Lower lobe of right lung (tissue), 2 donors: ENCODE results near the gene CEP152. TPM values are rescaled to one million over a fixed set of nuclear protein-coding genes. Genes with fewer than 3 reads are reported as not detected.
A peak's percentile ranks its signal among the peaks of the same experiment; 100 is the strongest.
"Not testable (repeated sequence)": the region's sequence is repeated elsewhere in the genome, so short reads cannot be mapped to it uniquely, and the experiment has no call there.

ENCODE experiments used
- ATAC-seq, 2 donors: fragments of 200-7000 bp; cut with Tn5 transposase; one replicate each; pipeline ENCODE4 v1.9.1; 2020 to 2022; ENCODE audit warnings: mild to moderate bottlenecking in 2 of 2, moderate library complexity in 2 of 2
- DNase-seq: peaks from one replicate; pipeline ENCODE4 v3.0.0-alpha.2; 2020
- H3K27ac ChIP-seq: fragments of 200-600 bp; one replicate; pipeline ENCODE4 v1.8.0; 2022
- H3K27me3 ChIP-seq: fragments of 200-600 bp; one replicate; pipeline ENCODE4 v1.8.0; 2022; ENCODE audit warnings: low read depth
- H3K36me3 ChIP-seq: fragments of 200-600 bp; one replicate; pipeline ENCODE4 v1.8.0; 2022; ENCODE audit warnings: mild to moderate bottlenecking
- H3K4me1 ChIP-seq: fragments of 200-600 bp; one replicate; pipeline ENCODE4 v1.8.0; 2022
- H3K4me3 ChIP-seq: fragments of 200-600 bp; one replicate; pipeline ENCODE4 v1.8.0; 2022; ENCODE audit warnings: mild to moderate bottlenecking
- H3K9me3 ChIP-seq: fragments of 200-600 bp; one replicate; pipeline ENCODE4 v1.8.0; 2022
- intact Hi-C: fragments of 100-400 bp; cut with DNase I; formaldehyde crosslinking; loops from one replicate; pipeline ENCODE4 v1.11.0; 2022
- total RNA-seq: library from RNA; stranded (reverse); fragmentation: NEBNext Ultra II Directional; extraction: Animal tissue kit (Norgen Biotek cat#: 25700); gene quantifications from one replicate; pipeline ENCODE4 v1.2.1, GENCODE V29; 2021
- TF ChIP-seq, protein P1 (sequence below): fragments of 200-600 bp; IDR thresholded peaks from one replicate; pipeline ENCODE4 v1.8.0; 2022; ENCODE audit warnings: antibody characterized with exemption, mild to moderate bottlenecking
- donor health status: DM: no; HTN: yes; CAD: no; lungs with severe emphysema.

CEP152 gene
- total RNA-seq, 1 donor from 2014 or later: 6.5 TPM

DNA sequence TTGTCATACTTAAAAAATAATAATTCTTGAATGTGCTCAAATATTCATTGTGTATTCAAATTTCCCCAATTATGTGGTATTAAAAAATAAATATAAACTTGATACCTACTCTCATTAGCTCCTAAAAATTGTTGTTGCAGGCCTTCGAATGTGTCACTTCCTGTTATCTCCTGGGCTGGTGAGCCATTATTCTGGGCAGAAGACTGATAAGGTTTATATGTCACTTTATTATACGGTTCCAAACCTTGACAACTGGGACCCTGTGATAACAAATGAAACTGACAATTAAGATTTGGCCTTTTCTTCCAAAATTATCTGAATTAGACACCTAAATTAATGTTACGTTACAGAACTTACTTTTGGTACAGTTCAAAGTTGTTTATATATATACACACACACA lies 15.0 kb downstream of the CEP152 start:
- no peak for ATAC-seq
- H3K27me3 ChIP-seq: no peaks in the 10 kb centered on the region
- intact Hi-C loops: no loop called here

GRCh38 chr15:48794697-48795134 lies 16.2 kb downstream of the CEP152 start:
- Histone ChIP-seq H3K27ac (peak overlapping the region; percentile 62), H3K27me3 (no peaks in the 10 kb centered on the region), H3K4me3 (no peak overlapping the region), H3K36me3 (no peaks in the 10 kb centered on the region), H3K4me1 (peaks cover 18% of the 10 kb centered on the region), H3K9me3 (no peaks in the 10 kb centered on the region)
- intact Hi-C loops: no loop called here
- DNase-seq (no peak), ATAC-seq (peak; percentile 81 to 83)
- TF ChIP-seq, protein P1, sequence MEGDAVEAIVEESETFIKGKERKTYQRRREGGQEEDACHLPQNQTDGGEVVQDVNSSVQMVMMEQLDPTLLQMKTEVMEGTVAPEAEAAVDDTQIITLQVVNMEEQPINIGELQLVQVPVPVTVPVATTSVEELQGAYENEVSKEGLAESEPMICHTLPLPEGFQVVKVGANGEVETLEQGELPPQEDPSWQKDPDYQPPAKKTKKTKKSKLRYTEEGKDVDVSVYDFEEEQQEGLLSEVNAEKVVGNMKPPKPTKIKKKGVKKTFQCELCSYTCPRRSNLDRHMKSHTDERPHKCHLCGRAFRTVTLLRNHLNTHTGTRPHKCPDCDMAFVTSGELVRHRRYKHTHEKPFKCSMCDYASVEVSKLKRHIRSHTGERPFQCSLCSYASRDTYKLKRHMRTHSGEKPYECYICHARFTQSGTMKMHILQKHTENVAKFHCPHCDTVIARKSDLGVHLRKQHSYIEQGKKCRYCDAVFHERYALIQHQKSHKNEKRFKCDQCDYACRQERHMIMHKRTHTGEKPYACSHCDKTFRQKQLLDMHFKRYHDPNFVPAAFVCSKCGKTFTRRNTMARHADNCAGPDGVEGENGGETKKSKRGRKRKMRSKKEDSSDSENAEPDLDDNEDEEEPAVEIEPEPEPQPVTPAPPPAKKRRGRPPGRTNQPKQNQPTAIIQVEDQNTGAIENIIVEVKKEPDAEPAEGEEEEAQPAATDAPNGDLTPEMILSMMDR: no peak

More for the DNA sequence above, 15.0 kb downstream of the CEP152 start:
- Histone ChIP-seq H3K4me3 (no peak overlapping the region), H3K36me3 (no peaks in the 10 kb centered on the region), H3K27ac (no peak overlapping the region), H3K4me1 (peaks cover 18% of the 10 kb centered on the region), H3K9me3 (no peaks in the 10 kb centered on the region)
- TF ChIP-seq, protein P1: no peak
- DNase-seq: no peak

- DNase-seq (no peak), ATAC-seq (no peak)
- Histone ChIP-seq H3K4me1 (peaks cover 18% of the 10 kb centered on the region), H3K9me3 (no peaks in the 10 kb centered on the region), H3K27ac (no peak overlapping the region), H3K36me3 (peaks cover 5% of the 10 kb centered on the region), H3K27me3 (no peaks in the 10 kb centered on the region), H3K4me3 (no peak overlapping the region)
- intact Hi-C loops: no loop called here
- TF ChIP-seq, protein P1: no peak
Observed at GRCh38 chr15:48792408-48792807, 18.5 kb downstream of the CEP152 start.

- H3K4me1 ChIP-seq, H3K36me3 ChIP-seq, ATAC-seq, H3K9me3 ChIP-seq, H3K27me3 ChIP-seq, H3K27ac ChIP-seq, intact Hi-C loops, DNase-seq, H3K4me3 ChIP-seq: not testable (repeated sequence)
Observed at GRCh38 chr15:48790466-48791115, 20.3 kb downstream of the CEP152 start.

DNA sequence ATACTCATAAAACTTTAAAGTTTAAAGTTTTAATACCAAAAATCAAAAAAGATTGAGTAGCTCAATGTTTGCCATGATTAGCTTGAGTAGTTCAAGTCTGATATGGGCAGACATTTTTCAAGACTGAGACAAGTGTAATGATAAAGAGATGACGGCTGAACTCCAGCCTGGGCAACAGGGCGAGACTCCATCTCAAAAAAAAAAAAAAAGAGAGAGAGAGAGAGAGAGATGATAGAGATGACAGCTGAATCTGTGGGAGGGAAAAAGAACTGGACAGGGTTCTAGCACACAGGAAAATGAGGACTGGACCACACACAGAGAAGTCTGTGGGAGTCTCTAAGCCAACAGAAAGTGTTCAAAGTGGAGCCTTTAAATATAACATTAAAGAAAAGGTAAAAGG lies 25.2 kb downstream of the CEP152 start:
- Histone ChIP-seq H3K36me3 (peaks cover 9% of the 10 kb centered on the region), H3K4me1 (no peaks in the 10 kb centered on the region), H3K9me3 (no peaks in the 10 kb centered on the region), H3K27me3 (no peaks in the 10 kb centered on the region), H3K4me3 (no peak overlapping the region), H3K27ac (no peak overlapping the region)
- no peak for DNase-seq
- intact Hi-C loops: no loop called here
- TF ChIP-seq, protein P1: no peak
- ATAC-seq: no peak

GRCh38 chr15:48785195-48785594 lies 25.7 kb downstream of the CEP152 start:
- TF ChIP-seq, protein P1: no peak
- H3K27me3 ChIP-seq: no peaks in the 10 kb centered on the region
- H3K36me3 ChIP-seq: peaks cover 12% of the 10 kb centered on the region
- no peak for ATAC-seq
- no peak overlapping the region for H3K27ac ChIP-seq
- intact Hi-C loops: no loop called here
- H3K4me3 ChIP-seq: no peak overlapping the region
- H3K4me1 ChIP-seq: no peaks in the 10 kb centered on the region
- DNase-seq: no peak
- H3K9me3 ChIP-seq: no peaks in the 10 kb centered on the region
